ENCODE measurements around the gene DCAF8L1.
"Not testable (repeated sequence)": the region's sequence is repeated elsewhere in the genome, so short reads cannot be mapped to it uniquely, and the experiment has no call there.

The DCAF8L1 gene

GRCh38 chrX:27981349-27981748 lies at the start of gene DCAF8L1:
DCAF8L1 (minus strand) TSS chrX:27981449; CDS start chrX:27981334, 115 bp downstream.
- no peak for DNase-seq (ENCODE audit: low spot score)

- no peak for DNase-seq (ENCODE audit: low spot score)
Observed at GRCh38 chrX:28022371-28022770, 41.1 kb upstream of the DCAF8L1 start.

- DNase-seq (ENCODE audit: low spot score) = no peak
Observed at GRCh38 chrX:28016823-28017222, 35.6 kb upstream of the DCAF8L1 start.

- no peak for DNase-seq (ENCODE audit: low spot score)
Observed at GRCh38 chrX:28015993-28016392, 34.7 kb upstream of the DCAF8L1 start.

- DNase-seq (ENCODE audit: low spot score) = no peak
Observed at GRCh38 chrX:28010875-28011274, 29.6 kb upstream of the DCAF8L1 start.

- DNase-seq (ENCODE audit: low spot score) = no peak
Observed at GRCh38 chrX:27998666-27999065, 17.4 kb upstream of the DCAF8L1 start.

- no peak for DNase-seq (ENCODE audit: low spot score)
Observed at GRCh38 chrX:27997622-27998021, 16.4 kb upstream of the DCAF8L1 start.

- DNase-seq (ENCODE audit: low spot score) = no peak
Observed at GRCh38 chrX:27996132-27996531, 14.9 kb upstream of the DCAF8L1 start.

- DNase-seq (ENCODE audit: low spot score) = no peak
Observed at GRCh38 chrX:27995611-27996010, 14.4 kb upstream of the DCAF8L1 start.

- DNase-seq (ENCODE audit: low spot score) = no peak
Observed at GRCh38 chrX:27987862-27988646, 6.8 kb upstream of the DCAF8L1 start.

GRCh38 chrX:27976934-27977333 lies 4.3 kb downstream of the DCAF8L1 start:
- DNase-seq (ENCODE audit: low spot score) = not testable (repeated sequence)

GRCh38 chrX:27976284-27976683 lies 5.0 kb downstream of the DCAF8L1 start:
- no peak for DNase-seq (ENCODE audit: low spot score)

- DNase-seq (ENCODE audit: low spot score) = no peak
Observed at GRCh38 chrX:27968878-27969277, 12.4 kb downstream of the DCAF8L1 start.

- no peak for DNase-seq (ENCODE audit: low spot score)
Observed at GRCh38 chrX:27968352-27968751, 12.9 kb downstream of the DCAF8L1 start.

GRCh38 chrX:27966955-27967354 lies 14.3 kb downstream of the DCAF8L1 start:
- DNase-seq (ENCODE audit: low spot score) = no peak

GRCh38 chrX:27966492-27966891 lies 14.8 kb downstream of the DCAF8L1 start:
- DNase-seq (ENCODE audit: low spot score) = no peak

GRCh38 chrX:27965348-27965747 lies 15.9 kb downstream of the DCAF8L1 start:
- not testable (repeated sequence) for DNase-seq (ENCODE audit: low spot score)

GRCh38 chrX:27964432-27964831 lies 16.8 kb downstream of the DCAF8L1 start:
- DNase-seq (ENCODE audit: low spot score) = no peak

GRCh38 chrX:27960410-27960809 lies 20.8 kb downstream of the DCAF8L1 start:
- DNase-seq (ENCODE audit: low spot score) = not testable (repeated sequence)

GRCh38 chrX:27953171-27953570 lies 28.1 kb downstream of the DCAF8L1 start:
- no peak for DNase-seq (ENCODE audit: low spot score)

- no peak for DNase-seq (ENCODE audit: low spot score)
Observed at GRCh38 chrX:27933361-27933760, 47.9 kb downstream of the DCAF8L1 start.
